Measurements from ENCODE around the gene SLC9A3.
"Not testable (repeated sequence)": the region's sequence is repeated elsewhere in the genome, so short reads cannot be mapped to it uniquely, and the experiment has no call there.

SLC9A3 gene

GRCh38 chr5:558326-558725 is 34.1 kb upstream of the SLC9A3 start:
- ATAC-seq: no peak
- TF ChIP-seq SNAI2 (CRISPR knock-in tag; IDR thresholded peaks at IDR 0.05): no peak
- TF ChIP-seq ZFP3 (CRISPR knock-in tag; IDR thresholded peaks at IDR 0.05): no peak
- no peak for TF ChIP-seq ZNF8 (CRISPR knock-in tag; IDR thresholded peaks at IDR 0.05)
- TF ChIP-seq ZFP30 (CRISPR knock-in tag; IDR thresholded peaks at IDR 0.05): no peak
- TF ChIP-seq GLIS3 (CRISPR knock-in tag; IDR thresholded peaks at IDR 0.05): no peak
- no peak for TF ChIP-seq CSRNP3 (CRISPR knock-in tag; IDR thresholded peaks at IDR 0.05)
- TF ChIP-seq POU6F1 (CRISPR knock-in tag; IDR thresholded peaks at IDR 0.05; ENCODE audit: borderline replicate concordance, low read depth): no peak
- no peak for TF ChIP-seq BACH2 (CRISPR knock-in tag; IDR thresholded peaks at IDR 0.05; ENCODE audit: borderline replicate concordance)
- no peak for TF ChIP-seq TSHZ2 (CRISPR knock-in tag; IDR thresholded peaks at IDR 0.05)
- no peak for TF ChIP-seq PPARA (CRISPR knock-in tag; IDR thresholded peaks at IDR 0.05; ENCODE audit: borderline replicate concordance)
- TF ChIP-seq TOX (CRISPR knock-in tag; IDR thresholded peaks at IDR 0.05; ENCODE audit: borderline replicate concordance): no peak
- no peak for TF ChIP-seq TCF4 (CRISPR knock-in tag; IDR thresholded peaks at IDR 0.05; ENCODE audit: borderline replicate concordance)
- no peak for TF ChIP-seq PATZ1 (CRISPR knock-in tag; IDR thresholded peaks at IDR 0.05; ENCODE audit: borderline replicate concordance)
- no peak for TF ChIP-seq ESRRG (CRISPR knock-in tag; IDR thresholded peaks at IDR 0.05)
- no peak for TF ChIP-seq OSR1 (CRISPR knock-in tag; IDR thresholded peaks at IDR 0.05)
- no peak for TF ChIP-seq RARB (CRISPR knock-in tag; IDR thresholded peaks at IDR 0.05)

- ATAC-seq: not testable (repeated sequence)
These were observed 33.7 kb upstream of the SLC9A3 start for GRCh38 chr5:557917-558316.

GRCh38 chr5:556909-557441 is 32.7 kb upstream of the SLC9A3 start:
- ATAC-seq: no peak
- no peak for TF ChIP-seq CREB5 (CRISPR knock-in tag; IDR thresholded peaks at IDR 0.05; ENCODE audit: low read depth)
- TF ChIP-seq TOX (CRISPR knock-in tag; IDR thresholded peaks at IDR 0.05; ENCODE audit: borderline replicate concordance): no peak
- TF ChIP-seq RARB (CRISPR knock-in tag; IDR thresholded peaks at IDR 0.05): no peak
- TF ChIP-seq PATZ1 (CRISPR knock-in tag; IDR thresholded peaks at IDR 0.05; ENCODE audit: borderline replicate concordance): no peak
- TF ChIP-seq CSRNP3 (CRISPR knock-in tag; IDR thresholded peaks at IDR 0.05): no peak
- TF ChIP-seq ZFP30 (CRISPR knock-in tag; IDR thresholded peaks at IDR 0.05): no peak

All from SK-N-SH treated with all-trans-retinoic acid at 6 μM for 48 hours (cell line).